A549 (cell line): ENCODE measurements around the gene CCNA1. TPM values are rescaled to one million over a fixed set of nuclear protein-coding genes. Genes with fewer than 3 reads are reported as not detected.

Experiments used
- ATAC-seq, 2 experiments: fragments of 200-7000 bp in 1 of 2; fragments of >200 bp in 1 of 2; cut with Nextera tagmentation in 1 of 2; cut with Tn5 transposase in 1 of 2; 3 replicates each; pipeline versions ENCODE4 v1.8.0 to v1.9.1; 2018 to 2020; ENCODE audit warnings: mild to moderate bottlenecking in 1 of 2, moderate library complexity in 1 of 2
- CTCF ChIA-PET: fragments of 300-600 bp; sonication (Branson Sonifier 250); formaldehyde crosslinking; extraction: SDS; loops from one replicate; lab custom pipeline; 2021; ENCODE audit warnings: antibody characterized with exemption, inconsistent platforms; lab: Yijun Ruan, JAX
- POLR2A ChIA-PET: fragments of 350-600 bp; formaldehyde crosslinking; extraction: SDS; loops from one replicate; lab custom pipeline; 2021; ENCODE audit warnings: antibody characterized with exemption, inconsistent platforms; lab: Yijun Ruan, JAX
- DNase-seq, 2 experiments: peaks; one replicate each; pipeline versions ENCODE4 v3.0.0 to v3.0.0-alpha.2; 2011 to 2016; ENCODE audit warnings: low read depth in 1 of 2, low spot score in 1 of 2
- FAIRE-seq: peaks from 2 replicates; lab custom pipeline; 2011; peaks lifted over from hg19 to GRCh38; lab: Jason Lieb, UNC
- H3K27ac ChIP-seq, 2 experiments: fragments of >200 bp; sonication (Bioruptor Twin); formaldehyde crosslinking; 3 replicates each; pipeline ENCODE4 v1.5.1; 2016 to 2017
- H3K4me1 ChIP-seq: fragments of >200 bp; sonication (Bioruptor Twin); formaldehyde crosslinking; 3 replicates; pipeline ENCODE4 v1.6.1; 2016
- H3K4me2 ChIP-seq: fragments of >200 bp; sonication (Bioruptor Twin); formaldehyde crosslinking; 3 replicates; pipeline ENCODE4 v1.6.1; 2016
- H3K4me3 ChIP-seq: fragments of >200 bp; sonication (Bioruptor Twin); formaldehyde crosslinking; 3 replicates; pipeline ENCODE4 v1.5.1; 2016
- H3K9me3 ChIP-seq: fragments of >200 bp; sonication (Bioruptor Twin); formaldehyde crosslinking; 3 replicates; pipeline ENCODE4 v1.6.1; 2016
- BHLHE40 ChIP-seq: IDR thresholded peaks from 2 replicates; pipeline ENCODE4 v1.6.1; 2012; ENCODE audit warnings: low read depth, low read length, inconsistent platforms
- CHD2 ChIP-seq: fragments of 150-350 bp; IDR thresholded peaks from 2 replicates; pipeline ENCODE4 v1.6.1; 2014; ENCODE audit warnings: low read length; ENCODE audit not compliant: partially characterized antibody
- EHMT2 ChIP-seq: fragments of 200-600 bp; sonication (generic); IDR thresholded peaks from 2 replicates; pipeline ENCODE4 v1.6.1; 2016; ENCODE audit warnings: antibody characterized with exemption, low read depth, mild to moderate bottlenecking, moderate library complexity
- ESRRA ChIP-seq: fragments of 150-350 bp; IDR thresholded peaks from 2 replicates; pipeline ENCODE4 v1.6.1; 2014; ENCODE audit warnings: mild to moderate bottlenecking, low read length, borderline replicate concordance
- HEYL ChIP-seq: fragments of 250-450 bp; sonication (Bioruptor Pico); IDR thresholded peaks from 2 replicates; pipeline ENCODE4 v1.8.0; 2021; ENCODE audit warnings: mild to moderate bottlenecking, moderate library complexity
- HOXB5 ChIP-seq: fragments of 250-450 bp; sonication (Bioruptor Pico); IDR thresholded peaks from 2 replicates; pipeline ENCODE4 v1.5.0; 2020; ENCODE audit warnings: mild to moderate bottlenecking, moderate library complexity
- JUNB ChIP-seq: fragments of >200 bp; sonication (Bioruptor Twin); formaldehyde crosslinking; IDR thresholded peaks from 2 replicates; pipeline ENCODE4 v1.6.1; 2016
- MAFK ChIP-seq: fragments of 450-650 bp; IDR thresholded peaks from 2 replicates; pipeline ENCODE4 v1.6.1; 2014; ENCODE audit not compliant: partially characterized antibody
- MAZ ChIP-seq: fragments of 150-350 bp; IDR thresholded peaks from 2 replicates; pipeline ENCODE4 v1.6.1; 2014; ENCODE audit warnings: antibody characterized with exemption, low read depth, low read length, borderline replicate concordance
- NFE2L2 ChIP-seq: fragments of 150-350 bp; conservative IDR thresholded peaks from 2 replicates; pipeline ENCODE4 v1.6.1; 2014; ENCODE audit warnings: low read length
- POLR2A ChIP-seq: IDR thresholded peaks from 2 replicates; pipeline ENCODE4 v1.6.1; 2012; ENCODE audit warnings: mild to moderate bottlenecking, low read length
- POLR2AphosphoS2 ChIP-seq: conservative IDR thresholded peaks from 2 replicates; pipeline ENCODE4 v1.6.1; 2012; ENCODE audit warnings: low read length, improper control_type of control experiment, inconsistent platforms
- RNF2 ChIP-seq: fragments of 200-600 bp; sonication (generic); IDR thresholded peaks from 2 replicates; pipeline ENCODE4 v1.6.1; 2016; ENCODE audit warnings: low read depth, mild to moderate bottlenecking, antibody characterized with exemption, moderate library complexity, borderline replicate concordance
- SMC3 ChIP-seq: fragments of >200 bp; sonication (Bioruptor Twin); formaldehyde crosslinking; IDR thresholded peaks from 3 replicates; pipeline ENCODE4 v1.6.1; 2018; ENCODE audit warnings: inconsistent platforms
- TP53 ChIP-seq: fragments of 250-450 bp; sonication (Bioruptor Pico); IDR thresholded peaks from 2 replicates; pipeline ENCODE4 v1.5.0; 2021; ENCODE audit warnings: mild to moderate bottlenecking, moderate library complexity
- ZC3H11A ChIP-seq: fragments of 450-650 bp; IDR thresholded peaks from 2 replicates; pipeline ENCODE4 v1.6.1; 2014; ENCODE audit warnings: antibody characterized with exemption, mild to moderate bottlenecking
- ZNF302 ChIP-seq: fragments of 250-450 bp; sonication (Bioruptor Pico); IDR thresholded peaks from 2 replicates; pipeline ENCODE4 v1.9.0; 2021; ENCODE audit warnings: inconsistent platforms, mild to moderate bottlenecking, moderate library complexity
- WGBS: methylation state at CpG from one replicate; pipeline ENCODE4 v1.1.6; 2017; ENCODE audit errors: missing lambda C conversion rate; 5-methylcytosine and 5-hydroxymethylcytosine counted together
- polyA plus RNA-seq, 4 experiments: library from polyadenylated mRNA; depleted of rRNA in 3 of 4; stranded (reverse); fragments of >200 nt; fragmentation: RNase III in 1 of 4; extraction: RNeasy Plus Mini Kit Qiagen cat#74134 plus additional on column Dnase treatment in 1 of 4; gene quantifications; 2 replicates in 3 of 4; 3 replicates in 1 of 4; pipeline ENCODE4 v1.2.3, GENCODE V29; 2011 to 2017
- TF ChIP-seq, protein P1 (sequence below): IDR thresholded peaks from 2 replicates; pipeline ENCODE4 v1.6.1; 2012
- TF ChIP-seq, protein P2 (sequence below): IDR thresholded peaks from 2 replicates; pipeline ENCODE4 v1.6.1; 2012; ENCODE audit warnings: low read depth, borderline replicate concordance
- TF ChIP-seq, protein P3 (sequence below): fragments of 450-650 bp; IDR thresholded peaks from 2 replicates; pipeline ENCODE4 v1.6.1; 2014; ENCODE audit warnings: antibody characterized with exemption
- TF ChIP-seq, protein P4 (sequence below): fragments of 200-600 bp; sonication (generic); IDR thresholded peaks from 2 replicates; pipeline ENCODE4 v1.6.1; 2016; ENCODE audit warnings: antibody characterized with exemption, mild to moderate bottlenecking, moderate library complexity

Gene CCNA1
- polyA plus RNA-seq, 2 of the 4 experiments (the other 2 are of a cell fraction) = 0.21 TPM; not detected in 1

DNA sequence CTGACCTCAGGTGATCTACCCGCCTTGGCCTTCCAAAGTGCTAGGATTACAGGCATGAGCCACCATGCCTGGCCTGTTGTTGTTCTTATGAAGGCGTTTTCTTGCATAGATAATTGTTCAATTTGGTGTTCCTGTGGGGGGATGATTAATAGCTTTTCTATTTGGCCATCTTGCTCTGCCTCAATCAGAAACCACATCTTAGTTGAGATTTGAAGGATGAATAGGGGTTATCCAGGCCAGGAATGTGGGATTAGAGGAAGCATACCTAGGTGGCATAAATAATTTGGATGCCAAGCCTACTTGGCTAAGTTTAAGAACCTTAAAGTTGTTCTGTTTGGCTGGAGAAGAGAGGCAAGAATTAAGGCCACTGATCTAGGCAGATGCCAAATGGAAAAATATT lies 44.4 kb downstream of the CCNA1 start (continued):
- TF ChIP-seq, protein P1, sequence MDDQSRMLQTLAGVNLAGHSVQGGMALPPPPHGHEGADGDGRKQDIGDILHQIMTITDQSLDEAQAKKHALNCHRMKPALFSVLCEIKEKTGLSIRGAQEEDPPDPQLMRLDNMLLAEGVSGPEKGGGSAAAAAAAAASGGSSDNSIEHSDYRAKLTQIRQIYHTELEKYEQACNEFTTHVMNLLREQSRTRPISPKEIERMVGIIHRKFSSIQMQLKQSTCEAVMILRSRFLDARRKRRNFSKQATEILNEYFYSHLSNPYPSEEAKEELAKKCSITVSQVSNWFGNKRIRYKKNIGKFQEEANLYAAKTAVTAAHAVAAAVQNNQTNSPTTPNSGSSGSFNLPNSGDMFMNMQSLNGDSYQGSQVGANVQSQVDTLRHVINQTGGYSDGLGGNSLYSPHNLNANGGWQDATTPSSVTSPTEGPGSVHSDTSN = no peak
- TF ChIP-seq HEYL (no peak), CHD2 (no peak), POLR2A (no peak)

DNA sequence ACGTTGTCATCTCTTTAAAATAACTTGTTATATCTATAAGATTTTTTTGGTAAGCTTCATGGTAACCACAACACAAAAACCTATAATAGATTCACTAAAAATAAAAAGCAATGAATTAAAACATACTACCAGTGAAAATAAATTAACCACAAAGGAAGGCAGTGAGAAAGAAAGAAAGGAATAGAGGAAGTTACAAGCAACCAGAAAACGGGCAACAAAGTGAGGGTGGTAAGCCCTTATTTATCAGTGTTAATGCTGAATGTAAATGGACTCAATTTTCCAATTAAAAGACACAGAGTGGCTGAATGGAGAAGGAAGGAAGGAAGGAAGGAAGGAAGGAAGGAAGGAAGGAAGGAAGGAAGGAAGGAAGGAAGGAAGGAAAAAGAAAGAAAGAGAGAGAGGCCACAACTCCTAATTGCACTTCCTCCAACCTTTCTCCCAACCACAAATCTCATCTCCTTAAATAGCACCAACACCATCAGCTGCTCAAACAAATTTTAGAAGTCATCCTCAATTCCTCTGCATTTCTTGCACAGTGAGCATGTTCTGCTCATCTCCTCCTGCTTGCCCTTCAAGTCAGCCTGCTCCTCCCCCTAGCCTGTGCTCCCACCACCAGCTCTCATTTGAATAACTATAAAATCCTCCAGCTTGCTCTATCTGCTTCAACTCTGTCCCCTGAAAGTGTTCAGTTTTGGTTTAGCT lies 48.6 kb downstream of the CCNA1 start:
- no peak for TF ChIP-seq ESRRA
- TF ChIP-seq, protein P2, sequence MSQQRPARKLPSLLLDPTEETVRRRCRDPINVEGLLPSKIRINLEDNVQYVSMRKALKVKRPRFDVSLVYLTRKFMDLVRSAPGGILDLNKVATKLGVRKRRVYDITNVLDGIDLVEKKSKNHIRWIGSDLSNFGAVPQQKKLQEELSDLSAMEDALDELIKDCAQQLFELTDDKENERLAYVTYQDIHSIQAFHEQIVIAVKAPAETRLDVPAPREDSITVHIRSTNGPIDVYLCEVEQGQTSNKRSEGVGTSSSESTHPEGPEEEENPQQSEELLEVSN = no peak
- no peak for TF ChIP-seq EHMT2
- TF ChIP-seq HOXB5 (CRISPR knock-in tag) = no peak
- TF ChIP-seq BHLHE40 = no peak
- TF ChIP-seq ZNF302 (CRISPR knock-in tag) = no peak
- no peak for TF ChIP-seq TP53 (CRISPR knock-in tag)
- TF ChIP-seq MAFK = no peak
- TF ChIP-seq NFE2L2 = no peak
- no peak for TF ChIP-seq JUNB
- no peak for TF ChIP-seq POLR2AphosphoS2
- TF ChIP-seq MAZ = no peak
- TF ChIP-seq SMC3 = no peak
- TF ChIP-seq, protein P3, sequence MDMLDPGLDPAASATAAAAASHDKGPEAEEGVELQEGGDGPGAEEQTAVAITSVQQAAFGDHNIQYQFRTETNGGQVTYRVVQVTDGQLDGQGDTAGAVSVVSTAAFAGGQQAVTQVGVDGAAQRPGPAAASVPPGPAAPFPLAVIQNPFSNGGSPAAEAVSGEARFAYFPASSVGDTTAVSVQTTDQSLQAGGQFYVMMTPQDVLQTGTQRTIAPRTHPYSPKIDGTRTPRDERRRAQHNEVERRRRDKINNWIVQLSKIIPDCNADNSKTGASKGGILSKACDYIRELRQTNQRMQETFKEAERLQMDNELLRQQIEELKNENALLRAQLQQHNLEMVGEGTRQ = no peak
- no peak for TF ChIP-seq RNF2
- TF ChIP-seq ZC3H11A = no peak
- no peak for TF ChIP-seq HEYL
- TF ChIP-seq, protein P4, sequence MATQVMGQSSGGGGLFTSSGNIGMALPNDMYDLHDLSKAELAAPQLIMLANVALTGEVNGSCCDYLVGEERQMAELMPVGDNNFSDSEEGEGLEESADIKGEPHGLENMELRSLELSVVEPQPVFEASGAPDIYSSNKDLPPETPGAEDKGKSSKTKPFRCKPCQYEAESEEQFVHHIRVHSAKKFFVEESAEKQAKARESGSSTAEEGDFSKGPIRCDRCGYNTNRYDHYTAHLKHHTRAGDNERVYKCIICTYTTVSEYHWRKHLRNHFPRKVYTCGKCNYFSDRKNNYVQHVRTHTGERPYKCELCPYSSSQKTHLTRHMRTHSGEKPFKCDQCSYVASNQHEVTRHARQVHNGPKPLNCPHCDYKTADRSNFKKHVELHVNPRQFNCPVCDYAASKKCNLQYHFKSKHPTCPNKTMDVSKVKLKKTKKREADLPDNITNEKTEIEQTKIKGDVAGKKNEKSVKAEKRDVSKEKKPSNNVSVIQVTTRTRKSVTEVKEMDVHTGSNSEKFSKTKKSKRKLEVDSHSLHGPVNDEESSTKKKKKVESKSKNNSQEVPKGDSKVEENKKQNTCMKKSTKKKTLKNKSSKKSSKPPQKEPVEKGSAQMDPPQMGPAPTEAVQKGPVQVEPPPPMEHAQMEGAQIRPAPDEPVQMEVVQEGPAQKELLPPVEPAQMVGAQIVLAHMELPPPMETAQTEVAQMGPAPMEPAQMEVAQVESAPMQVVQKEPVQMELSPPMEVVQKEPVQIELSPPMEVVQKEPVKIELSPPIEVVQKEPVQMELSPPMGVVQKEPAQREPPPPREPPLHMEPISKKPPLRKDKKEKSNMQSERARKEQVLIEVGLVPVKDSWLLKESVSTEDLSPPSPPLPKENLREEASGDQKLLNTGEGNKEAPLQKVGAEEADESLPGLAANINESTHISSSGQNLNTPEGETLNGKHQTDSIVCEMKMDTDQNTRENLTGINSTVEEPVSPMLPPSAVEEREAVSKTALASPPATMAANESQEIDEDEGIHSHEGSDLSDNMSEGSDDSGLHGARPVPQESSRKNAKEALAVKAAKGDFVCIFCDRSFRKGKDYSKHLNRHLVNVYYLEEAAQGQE = no peak
- TF ChIP-seq, all 56 proteins: peak for 0
- no peak overlapping the region for H3K4me2 ChIP-seq

More for the DNA sequence above, 48.6 kb downstream of the CCNA1 start:
- POLR2A ChIA-PET = no interaction called here
- Histone ChIP-seq H3K4me1 (no peaks in the 10 kb centered on the region), H3K27ac (no peak overlapping the region), H3K4me3 (no peak overlapping the region), H3K9me3 (no peaks in the 10 kb centered on the region)
- FAIRE-seq (no peak), DNase-seq (no peak), ATAC-seq (no peak)
- 2% methylated on average over 2 of the region's 2 CpGs for WGBS
- CTCF ChIA-PET = interaction anchor here (0.6 kb wide), 1 partner anchor 1822 kb away, joined by 3 read pairs; no protein-coding TSS in a partner anchor
